Natural killer cell (primary cell): Measurements from ENCODE around the gene DERA. TPM values are rescaled to one million over a fixed set of nuclear protein-coding genes. Genes with fewer than 3 reads are reported as not detected.
A peak's percentile ranks its signal among the peaks of the same experiment; 100 is the strongest.

Experiments used
- ATAC-seq, 3 donors: fragments of 150-1000 bp in 2 of 3; fragments of 200-7000 bp in 1 of 3; cut with Tn5 transposase; 1 replicate in 1 of 3; 2 replicates in 2 of 3; pipeline ENCODE4 v1.10.0; 2021; ENCODE audit warnings: mild to moderate bottlenecking in 2 of 3, moderate library complexity in 2 of 3
- DNase-seq, 2 donors: peaks; one replicate each; pipeline versions ENCODE4 v3.0.0 to v3.0.0-alpha.2; 2013 to 2021; ENCODE audit warnings: mixed read lengths in 1 of 2
- H3K27ac ChIP-seq: one replicate; pipeline ENCODE4 v1.5.1; 2013; ENCODE audit warnings: mild to moderate bottlenecking, low read length
- H3K27me3 ChIP-seq: one replicate; pipeline ENCODE4 v1.6.1; 2013; ENCODE audit warnings: low read length; ENCODE audit not compliant: control insufficient read depth, insufficient read depth
- H3K36me3 ChIP-seq: one replicate; pipeline ENCODE4 v1.6.1; 2013; ENCODE audit warnings: low read length; ENCODE audit not compliant: control insufficient read depth, insufficient read depth
- H3K4me1 ChIP-seq: one replicate; pipeline ENCODE4 v1.6.1; 2013; ENCODE audit warnings: low read length; ENCODE audit not compliant: control insufficient read depth, insufficient read depth
- H3K4me3 ChIP-seq: one replicate; pipeline ENCODE4 v1.5.1; 2013; ENCODE audit warnings: low read length
- H3K9me3 ChIP-seq: one replicate; pipeline ENCODE4 v1.6.1; 2013; ENCODE audit warnings: low read length; ENCODE audit not compliant: control insufficient read depth, insufficient read depth
- H3K27ac Mint-ChIP-seq, 2 donors: one replicate each; pipeline ENCODE4 v1.8.0; 2022; ENCODE audit warnings: mild to moderate bottlenecking in 2 of 2, mixed read lengths in 2 of 2, moderate library complexity in 1 of 2
- H3K27me3 Mint-ChIP-seq, 2 donors: one replicate each; pipeline ENCODE4 v1.8.0; 2022; ENCODE audit warnings: low read depth in 2 of 2, mixed read lengths in 2 of 2
- H3K36me3 Mint-ChIP-seq: one replicate; pipeline ENCODE4 v1.8.0; 2022; ENCODE audit warnings: mixed read lengths
- H3K4me1 Mint-ChIP-seq, 2 donors: one replicate each; pipeline ENCODE4 v1.8.0; 2022; ENCODE audit warnings: mixed read lengths in 2 of 2
- H3K4me3 Mint-ChIP-seq: one replicate; pipeline ENCODE4 v1.8.0; 2022; ENCODE audit warnings: mild to moderate bottlenecking, moderate library complexity, mixed read lengths
- H3K9me3 Mint-ChIP-seq, 2 donors: one replicate each; pipeline ENCODE4 v1.8.0; 2022; ENCODE audit warnings: mixed read lengths in 2 of 2
- WGBS: methylation state at CpG from one replicate; pipeline ENCODE4 v1.1.7; 2013; ENCODE audit warnings: missing lambda C conversion rate; ENCODE audit not compliant: insufficient coverage; 5-methylcytosine and 5-hydroxymethylcytosine counted together
- intact Hi-C: fragments of 100-400 bp; cut with micrococcal nuclease; formaldehyde crosslinking; loops from one replicate; pipeline ENCODE4 v1.14.2; 2022
- total RNA-seq, 4 donors: library from RNA; stranded (reverse); fragments of 120-200 nt in 1 of 4; gene quantifications; one replicate each; pipeline versions ENCODE4 v1.2.3 to v1.2.4, GENCODE V29; 2013 to 2022
- TF ChIP-seq, protein P1 (sequence below): fragments of 200-600 bp; IDR thresholded peaks from one replicate; pipeline ENCODE4 v1.8.0; 2022; ENCODE audit warnings: antibody characterized with exemption

DERA gene
- total RNA-seq, 3 donors from 2014 or later (not counting 1 experiment from before 2014, with no cell fraction given), result 15.6 to 22.1 (median 20.4) TPM

DNA sequence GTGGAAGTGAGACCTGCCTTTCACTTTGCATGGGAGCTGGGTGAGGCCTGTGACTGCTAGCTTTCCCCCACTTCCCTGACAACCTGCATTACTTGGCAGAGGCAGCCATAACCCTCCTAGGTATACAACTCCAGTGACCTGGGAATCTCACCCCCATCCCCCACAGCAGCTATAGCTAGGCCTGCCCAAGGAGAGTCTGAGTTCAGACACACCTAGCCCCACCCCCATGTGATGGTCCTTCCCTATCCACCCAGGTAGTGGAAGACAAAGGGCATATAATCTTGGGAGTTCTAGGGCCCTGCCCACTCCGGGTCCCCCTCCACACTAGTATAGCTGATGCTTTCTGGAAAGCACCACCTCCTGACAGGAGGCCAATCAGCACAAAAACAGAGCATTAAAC is 35.3 kb upstream of the DERA start:
- Histone ChIP-seq H3K27ac (no peak overlapping the region), H3K4me1 (no peaks in the 10 kb centered on the region), H3K36me3 (no peaks in the 10 kb centered on the region), H3K9me3 (no peaks in the 10 kb centered on the region), H3K27me3 (no peaks in the 10 kb centered on the region), H3K4me3 (no peak overlapping the region)
- no peaks in the 10 kb centered on the region for H3K9me3 Mint-ChIP-seq
- H3K27ac Mint-ChIP-seq, result no peak overlapping the region
- WGBS, result 85% methylated on average over 1 of the region's 1 CpG
- intact Hi-C loops, result no loop called here
- H3K4me1 Mint-ChIP-seq, result peaks cover 5 to 9% of the 10 kb centered on the region in 2 donors
- H3K4me3 Mint-ChIP-seq, result peak overlapping the region; percentile 6
- DNase-seq (no peak), ATAC-seq (no peak)
- TF ChIP-seq, protein P1, sequence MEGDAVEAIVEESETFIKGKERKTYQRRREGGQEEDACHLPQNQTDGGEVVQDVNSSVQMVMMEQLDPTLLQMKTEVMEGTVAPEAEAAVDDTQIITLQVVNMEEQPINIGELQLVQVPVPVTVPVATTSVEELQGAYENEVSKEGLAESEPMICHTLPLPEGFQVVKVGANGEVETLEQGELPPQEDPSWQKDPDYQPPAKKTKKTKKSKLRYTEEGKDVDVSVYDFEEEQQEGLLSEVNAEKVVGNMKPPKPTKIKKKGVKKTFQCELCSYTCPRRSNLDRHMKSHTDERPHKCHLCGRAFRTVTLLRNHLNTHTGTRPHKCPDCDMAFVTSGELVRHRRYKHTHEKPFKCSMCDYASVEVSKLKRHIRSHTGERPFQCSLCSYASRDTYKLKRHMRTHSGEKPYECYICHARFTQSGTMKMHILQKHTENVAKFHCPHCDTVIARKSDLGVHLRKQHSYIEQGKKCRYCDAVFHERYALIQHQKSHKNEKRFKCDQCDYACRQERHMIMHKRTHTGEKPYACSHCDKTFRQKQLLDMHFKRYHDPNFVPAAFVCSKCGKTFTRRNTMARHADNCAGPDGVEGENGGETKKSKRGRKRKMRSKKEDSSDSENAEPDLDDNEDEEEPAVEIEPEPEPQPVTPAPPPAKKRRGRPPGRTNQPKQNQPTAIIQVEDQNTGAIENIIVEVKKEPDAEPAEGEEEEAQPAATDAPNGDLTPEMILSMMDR, result no peak
- H3K36me3 Mint-ChIP-seq, result no peaks in the 10 kb centered on the region
- H3K27me3 Mint-ChIP-seq, result peaks cover 28 to 51% of the 10 kb centered on the region in 2 donors

DNA sequence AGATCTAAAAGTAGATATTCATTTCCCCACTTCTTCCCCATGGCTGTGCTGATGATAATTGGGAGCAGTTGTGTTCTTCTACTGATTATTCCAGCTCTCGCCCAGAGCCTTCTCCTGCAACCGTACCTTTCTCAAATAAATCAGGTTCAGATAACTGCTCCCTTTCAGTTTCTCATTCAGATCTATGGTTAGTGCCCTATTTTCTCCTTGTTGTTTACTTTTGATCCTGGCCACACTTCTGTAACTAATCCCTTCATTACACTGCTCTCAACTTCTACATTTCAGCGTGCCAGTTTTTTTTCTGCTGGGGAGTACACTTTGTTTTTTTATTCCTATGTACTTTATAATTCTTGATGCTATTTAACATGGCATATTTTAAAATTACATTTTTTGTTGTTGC is 31.7 kb upstream of the DERA start:
- H3K36me3 ChIP-seq, result no peaks in the 10 kb centered on the region
- H3K27me3 ChIP-seq, result no peaks in the 10 kb centered on the region
- no peak overlapping the region for H3K4me3 ChIP-seq
- intact Hi-C loops, result no loop called here
- no peak overlapping the region for H3K27ac ChIP-seq
- H3K4me3 Mint-ChIP-seq, result no peak overlapping the region
- no peak for ATAC-seq
- DNase-seq, result no peak
- H3K4me1 Mint-ChIP-seq, result peaks cover 23 to 41% of the 10 kb centered on the region in 2 donors
- no peaks in the 10 kb centered on the region for H3K9me3 ChIP-seq
- peaks cover 16% of the 10 kb centered on the region for H3K4me1 ChIP-seq
- no peaks in the 10 kb centered on the region for H3K36me3 Mint-ChIP-seq
- WGBS, result 96% methylated on average over 2 of the region's 3 CpGs
- no peaks in the 10 kb centered on the region for H3K9me3 Mint-ChIP-seq
- H3K27me3 Mint-ChIP-seq, result peaks cover 17 to 26% of the 10 kb centered on the region in 2 donors
- H3K27ac Mint-ChIP-seq, result no peak overlapping the region
- TF ChIP-seq, protein P1, result no peak

DNA sequence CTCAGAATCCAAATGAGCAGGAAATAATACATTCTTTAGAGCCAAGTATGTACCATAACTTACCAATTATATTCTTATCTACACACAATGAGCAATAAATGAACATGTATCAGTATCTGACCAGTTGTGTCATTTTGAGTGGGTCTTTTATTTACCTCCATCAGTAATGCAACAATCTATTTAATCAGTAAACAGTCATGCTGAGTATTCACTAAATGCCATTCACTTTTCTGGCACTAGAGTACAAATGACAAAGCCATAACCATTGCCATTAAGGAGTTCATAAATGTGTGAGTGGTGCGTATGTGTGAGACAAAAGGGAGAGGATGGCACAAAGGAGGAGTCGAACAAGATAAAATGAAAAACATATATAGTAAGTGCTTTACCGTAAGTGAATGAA is 30.4 kb upstream of the DERA start:
- intact Hi-C loops, result loop anchor here (5.0 kb wide), 1 partner anchor 1078 kb away; the partner anchor contains the start of genes C12orf60 and WBP11
- ATAC-seq (no peak), DNase-seq (no peak)
- peak overlapping the region; percentile 98 to 99 for H3K27ac Mint-ChIP-seq
- peak overlapping the region; percentile 56 for H3K4me3 Mint-ChIP-seq
- Histone ChIP-seq H3K27me3 (no peaks in the 10 kb centered on the region), H3K9me3 (no peaks in the 10 kb centered on the region), H3K27ac (no peak overlapping the region), H3K4me1 (peaks cover 16% of the 10 kb centered on the region), H3K36me3 (no peaks in the 10 kb centered on the region), H3K4me3 (no peak overlapping the region)
- no peaks in the 10 kb centered on the region for H3K36me3 Mint-ChIP-seq
- peaks cover 14 to 24% of the 10 kb centered on the region in 2 donors for H3K27me3 Mint-ChIP-seq
- H3K4me1 Mint-ChIP-seq, result peaks cover 24 to 41% of the 10 kb centered on the region in 2 donors
- 97% methylated on average over 3 of the region's 3 CpGs for WGBS
- no peaks in the 10 kb centered on the region for H3K9me3 Mint-ChIP-seq
- TF ChIP-seq, protein P1, result no peak
